ENCODE measurements around the gene GPRC5C.

GPRC5C gene

GRCh38 chr17:74455025-74455545 lies 23.2 kb downstream of the GPRC5C start:
- H3K36me3 ChIP-seq (ENCODE audit: control insufficient read depth, insufficient read depth, low read length, severe bottlenecking) = no peaks in the 10 kb centered on the region
- no peak for DNase-seq (ENCODE audit: low read depth)

GRCh38 chr17:74455821-74456220 lies 23.9 kb downstream of the GPRC5C start:
- no peak for DNase-seq (ENCODE audit: low read depth)
- Histone ChIP-seq H3K36me3 (ENCODE audit: control insufficient read depth, insufficient read depth, low read length, severe bottlenecking) (no peaks in the 10 kb centered on the region), H3K4me3 (ENCODE audit: low read length) (no peak overlapping the region)

More at GRCh38 chr17:74455025-74455545, 23.2 kb downstream of the GPRC5C start:
- Histone ChIP-seq H3K9ac (ENCODE audit: low read length) (peak overlapping the region; percentile 80), H3K4me1 (ENCODE audit: control insufficient read depth, insufficient read depth, low read length) (peaks cover 14% of the 10 kb centered on the region), H3K27me3 (replicated peaks; ENCODE audit: control insufficient read depth, insufficient read depth, low read length) (peaks cover 17% of the 10 kb centered on the region), H3K9me3 (ENCODE audit: control insufficient read depth, low read length) (no peaks in the 10 kb centered on the region), H3K4me3 (ENCODE audit: low read length) (no peak overlapping the region)

GRCh38 chr17:74457146-74457819 lies 25.4 kb downstream of the GPRC5C start:
- DNase-seq (ENCODE audit: low read depth) = peak; percentile 84
- Histone ChIP-seq H3K4me3 (ENCODE audit: low read length) (no peak overlapping the region), H3K36me3 (ENCODE audit: control insufficient read depth, insufficient read depth, low read length, severe bottlenecking) (no peaks in the 10 kb centered on the region), H3K27me3 (replicated peaks; ENCODE audit: control insufficient read depth, insufficient read depth, low read length) (peaks cover 27% of the 10 kb centered on the region), H3K9me3 (ENCODE audit: control insufficient read depth, low read length) (no peaks in the 10 kb centered on the region), H3K9ac (ENCODE audit: low read length) (no peak overlapping the region), H3K4me1 (ENCODE audit: control insufficient read depth, insufficient read depth, low read length) (peaks cover 14% of the 10 kb centered on the region)

More at GRCh38 chr17:74455821-74456220, 23.9 kb downstream of the GPRC5C start:
- Histone ChIP-seq H3K9ac (ENCODE audit: low read length) (no peak overlapping the region), H3K9me3 (ENCODE audit: control insufficient read depth, low read length) (no peaks in the 10 kb centered on the region), H3K27me3 (replicated peaks; ENCODE audit: control insufficient read depth, insufficient read depth, low read length) (peaks cover 22% of the 10 kb centered on the region), H3K4me1 (ENCODE audit: control insufficient read depth, insufficient read depth, low read length) (peaks cover 14% of the 10 kb centered on the region)

- H3K4me1 ChIP-seq (ENCODE audit: control insufficient read depth, insufficient read depth, low read length) = peaks cover 14% of the 10 kb centered on the region
These were observed 25.9 kb downstream of the GPRC5C start for GRCh38 chr17:74457820-74458166.

GRCh38 chr17:74458835-74459234 lies 26.9 kb downstream of the GPRC5C start:
- Histone ChIP-seq H3K9ac (ENCODE audit: low read length) (no peak overlapping the region), H3K9me3 (ENCODE audit: control insufficient read depth, low read length) (no peaks in the 10 kb centered on the region), H3K27me3 (replicated peaks; ENCODE audit: control insufficient read depth, insufficient read depth, low read length) (peaks cover 35% of the 10 kb centered on the region), H3K36me3 (ENCODE audit: control insufficient read depth, insufficient read depth, low read length, severe bottlenecking) (no peaks in the 10 kb centered on the region), H3K4me3 (ENCODE audit: low read length) (no peak overlapping the region), H3K4me1 (ENCODE audit: control insufficient read depth, insufficient read depth, low read length) (peaks cover 10% of the 10 kb centered on the region)
- no peak for DNase-seq (ENCODE audit: low read depth)

More at GRCh38 chr17:74457820-74458166, 25.9 kb downstream of the GPRC5C start:
- Histone ChIP-seq H3K9me3 (ENCODE audit: control insufficient read depth, low read length) (no peaks in the 10 kb centered on the region), H3K27me3 (replicated peaks; ENCODE audit: control insufficient read depth, insufficient read depth, low read length) (peaks cover 27% of the 10 kb centered on the region), H3K4me3 (ENCODE audit: low read length) (no peak overlapping the region), H3K36me3 (ENCODE audit: control insufficient read depth, insufficient read depth, low read length, severe bottlenecking) (no peaks in the 10 kb centered on the region), H3K9ac (ENCODE audit: low read length) (no peak overlapping the region)
- no peak for DNase-seq (ENCODE audit: low read depth)

GRCh38 chr17:74459622-74460021 lies 27.7 kb downstream of the GPRC5C start:
- Histone ChIP-seq H3K4me3 (ENCODE audit: low read length) (no peak overlapping the region), H3K9me3 (ENCODE audit: control insufficient read depth, low read length) (no peaks in the 10 kb centered on the region), H3K9ac (ENCODE audit: low read length) (no peak overlapping the region), H3K4me1 (ENCODE audit: control insufficient read depth, insufficient read depth, low read length) (peaks cover 5% of the 10 kb centered on the region), H3K36me3 (ENCODE audit: control insufficient read depth, insufficient read depth, low read length, severe bottlenecking) (no peaks in the 10 kb centered on the region), H3K27me3 (replicated peaks; ENCODE audit: control insufficient read depth, insufficient read depth, low read length) (peaks cover 37% of the 10 kb centered on the region)
- no peak for DNase-seq (ENCODE audit: low read depth)

GRCh38 chr17:74460241-74460640 lies 28.4 kb downstream of the GPRC5C start:
- no peaks in the 10 kb centered on the region for H3K36me3 ChIP-seq (ENCODE audit: control insufficient read depth, insufficient read depth, low read length, severe bottlenecking)
- no peak overlapping the region for H3K4me3 ChIP-seq (ENCODE audit: low read length)
- H3K4me1 ChIP-seq (ENCODE audit: control insufficient read depth, insufficient read depth, low read length) = no peaks in the 10 kb centered on the region
- DNase-seq (ENCODE audit: low read depth) = no peak
- no peak overlapping the region for H3K9ac ChIP-seq (ENCODE audit: low read length)
- peaks cover 43% of the 10 kb centered on the region for H3K27me3 ChIP-seq (replicated peaks; ENCODE audit: control insufficient read depth, insufficient read depth, low read length)
- H3K9me3 ChIP-seq (ENCODE audit: control insufficient read depth, low read length) = no peaks in the 10 kb centered on the region

GRCh38 chr17:74460996-74461395 lies 29.1 kb downstream of the GPRC5C start:
- DNase-seq (ENCODE audit: low read depth) = no peak
- Histone ChIP-seq H3K27me3 (replicated peaks; ENCODE audit: control insufficient read depth, insufficient read depth, low read length) (peaks cover 50% of the 10 kb centered on the region), H3K4me1 (ENCODE audit: control insufficient read depth, insufficient read depth, low read length) (no peaks in the 10 kb centered on the region), H3K9ac (ENCODE audit: low read length) (no peak overlapping the region), H3K9me3 (ENCODE audit: control insufficient read depth, low read length) (no peaks in the 10 kb centered on the region), H3K36me3 (ENCODE audit: control insufficient read depth, insufficient read depth, low read length, severe bottlenecking) (no peaks in the 10 kb centered on the region), H3K4me3 (ENCODE audit: low read length) (no peak overlapping the region)

GRCh38 chr17:74461611-74462010 lies 29.7 kb downstream of the GPRC5C start:
- Histone ChIP-seq H3K36me3 (ENCODE audit: control insufficient read depth, insufficient read depth, low read length, severe bottlenecking) (no peaks in the 10 kb centered on the region), H3K27me3 (replicated peaks; ENCODE audit: control insufficient read depth, insufficient read depth, low read length) (peaks cover 57% of the 10 kb centered on the region), H3K9me3 (ENCODE audit: control insufficient read depth, low read length) (no peaks in the 10 kb centered on the region), H3K4me3 (ENCODE audit: low read length) (no peak overlapping the region), H3K9ac (ENCODE audit: low read length) (no peak overlapping the region), H3K4me1 (ENCODE audit: control insufficient read depth, insufficient read depth, low read length) (no peaks in the 10 kb centered on the region)
- DNase-seq (ENCODE audit: low read depth) = no peak

- no peak for DNase-seq (ENCODE audit: low read depth)
- Histone ChIP-seq H3K4me1 (ENCODE audit: control insufficient read depth, insufficient read depth, low read length) (no peaks in the 10 kb centered on the region), H3K9ac (ENCODE audit: low read length) (no peak overlapping the region), H3K36me3 (ENCODE audit: control insufficient read depth, insufficient read depth, low read length, severe bottlenecking) (no peaks in the 10 kb centered on the region), H3K27me3 (replicated peaks; ENCODE audit: control insufficient read depth, insufficient read depth, low read length) (peaks cover 53% of the 10 kb centered on the region), H3K4me3 (ENCODE audit: low read length) (no peak overlapping the region), H3K9me3 (ENCODE audit: control insufficient read depth, low read length) (no peaks in the 10 kb centered on the region)
These were observed 33.0 kb downstream of the GPRC5C start for GRCh38 chr17:74464730-74465377.

GRCh38 chr17:74465378-74466110 lies 33.7 kb downstream of the GPRC5C start:
- H3K9ac ChIP-seq (ENCODE audit: low read length) = no peak overlapping the region
- no peak for DNase-seq (ENCODE audit: low read depth)
- H3K4me3 ChIP-seq (ENCODE audit: low read length) = no peak overlapping the region
- H3K9me3 ChIP-seq (ENCODE audit: control insufficient read depth, low read length) = no peaks in the 10 kb centered on the region
- no peaks in the 10 kb centered on the region for H3K4me1 ChIP-seq (ENCODE audit: control insufficient read depth, insufficient read depth, low read length)
- H3K36me3 ChIP-seq (ENCODE audit: control insufficient read depth, insufficient read depth, low read length, severe bottlenecking) = no peaks in the 10 kb centered on the region
- H3K27me3 ChIP-seq (replicated peaks; ENCODE audit: control insufficient read depth, insufficient read depth, low read length) = peaks cover 51% of the 10 kb centered on the region
